HG02763 (cell line): Measurements from ENCODE around the gene EGFR.

Experiments
- ATAC-seq: cut with Tn5 transposase; IDR thresholded peaks from one replicate; pipeline ENCODE4 v1.9.1; 2021; ENCODE audit warnings: mild to moderate bottlenecking, moderate library complexity; ENCODE audit not compliant: unreplicated experiment

EGFR gene

DNA sequence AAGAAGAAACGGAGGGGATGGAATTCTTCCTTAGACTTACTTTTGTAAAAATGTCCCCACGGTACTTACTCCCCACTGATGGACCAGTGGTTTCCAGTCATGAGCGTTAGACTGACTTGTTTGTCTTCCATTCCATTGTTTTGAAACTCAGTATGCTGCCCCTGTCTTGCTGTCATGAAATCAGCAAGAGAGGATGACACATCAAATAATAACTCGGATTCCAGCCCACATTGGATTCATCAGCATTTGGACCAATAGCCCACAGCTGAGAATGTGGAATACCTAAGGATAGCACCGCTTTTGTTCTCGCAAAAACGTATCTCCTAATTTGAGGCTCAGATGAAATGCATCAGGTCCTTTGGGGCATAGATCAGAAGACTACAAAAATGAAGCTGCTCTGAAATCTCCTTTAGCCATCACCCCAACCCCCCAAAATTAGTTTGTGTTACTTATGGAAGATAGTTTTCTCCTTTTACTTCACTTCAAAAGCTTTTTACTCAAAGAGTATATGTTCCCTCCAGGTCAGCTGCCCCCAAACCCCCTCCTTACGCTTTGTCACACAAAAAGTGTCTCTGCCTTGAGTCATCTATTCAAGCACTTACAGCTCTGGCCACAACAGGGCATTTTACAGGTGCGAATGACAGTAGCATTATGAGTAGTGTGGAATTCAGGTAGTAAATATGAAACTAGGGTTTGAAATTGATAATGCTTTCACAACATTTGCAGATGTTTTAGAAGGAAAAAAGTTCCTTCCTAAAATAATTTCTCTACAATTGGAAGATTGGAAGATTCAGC lies 187.6 kb downstream of the EGFR start:
- ATAC-seq = no peak

GRCh38 chr7:55207436-55208125 lies 188.8 kb downstream of the EGFR start:
- no peak for ATAC-seq

DNA sequence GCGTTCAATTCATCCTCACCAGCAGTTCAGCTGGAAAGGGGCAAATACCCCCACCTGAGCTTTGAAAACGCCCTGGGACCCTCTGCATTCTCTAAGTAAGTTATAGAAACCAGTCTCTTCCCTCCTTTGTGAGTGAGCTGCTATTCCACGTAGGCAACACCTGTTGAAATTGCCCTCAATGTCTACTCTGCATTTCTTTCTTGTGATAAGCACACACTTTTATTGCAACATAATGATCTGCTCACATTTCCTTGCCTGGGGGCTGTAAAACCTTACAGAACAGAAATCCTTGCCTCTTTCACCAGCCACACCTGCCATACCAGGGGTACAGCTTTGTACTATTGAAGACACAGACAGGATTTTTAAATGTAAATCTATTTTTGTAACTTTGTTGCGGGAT lies 190.5 kb downstream of the EGFR start:
- no peak for ATAC-seq

DNA sequence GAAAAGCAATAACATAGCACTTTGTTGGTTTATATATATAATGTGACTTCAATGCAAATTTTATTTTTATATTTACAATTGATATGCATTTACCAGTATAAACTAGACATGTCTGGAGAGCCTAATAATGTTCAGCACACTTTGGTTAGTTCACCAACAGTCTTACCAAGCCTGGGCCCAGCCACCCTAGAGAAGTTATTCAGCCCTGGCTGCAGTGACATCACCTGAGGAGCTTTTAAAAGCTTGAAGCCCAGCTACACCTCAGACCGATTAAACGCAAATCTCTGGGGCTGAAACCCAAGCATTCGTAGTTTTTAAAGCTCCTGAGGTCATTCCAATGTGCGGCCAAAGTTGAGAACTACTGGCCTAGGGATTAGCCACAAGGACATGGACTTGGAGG lies 191.4 kb downstream of the EGFR start:
- ATAC-seq = no peak

DNA sequence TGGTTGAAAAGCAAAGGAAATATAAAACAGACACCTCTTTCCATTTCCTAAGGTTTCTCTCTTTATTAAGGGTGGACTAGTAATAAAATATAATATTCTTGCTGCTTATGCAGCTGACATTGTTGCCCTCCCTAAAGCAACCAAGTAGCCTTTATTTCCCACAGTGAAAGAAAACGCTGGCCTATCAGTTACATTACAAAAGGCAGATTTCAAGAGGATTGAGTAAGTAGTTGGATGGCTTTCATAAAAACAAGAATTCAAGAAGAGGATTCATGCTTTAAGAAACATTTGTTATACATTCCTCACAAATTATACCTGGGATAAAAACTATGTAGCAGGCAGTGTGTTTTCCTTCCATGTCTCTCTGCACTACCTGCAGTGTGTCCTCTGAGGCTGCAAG lies 191.9 kb downstream of the EGFR start:
- no peak for ATAC-seq

- ATAC-seq = no peak
Observed at GRCh38 chr7:55211726-55212125, 192.9 kb downstream of the EGFR start.

DNA sequence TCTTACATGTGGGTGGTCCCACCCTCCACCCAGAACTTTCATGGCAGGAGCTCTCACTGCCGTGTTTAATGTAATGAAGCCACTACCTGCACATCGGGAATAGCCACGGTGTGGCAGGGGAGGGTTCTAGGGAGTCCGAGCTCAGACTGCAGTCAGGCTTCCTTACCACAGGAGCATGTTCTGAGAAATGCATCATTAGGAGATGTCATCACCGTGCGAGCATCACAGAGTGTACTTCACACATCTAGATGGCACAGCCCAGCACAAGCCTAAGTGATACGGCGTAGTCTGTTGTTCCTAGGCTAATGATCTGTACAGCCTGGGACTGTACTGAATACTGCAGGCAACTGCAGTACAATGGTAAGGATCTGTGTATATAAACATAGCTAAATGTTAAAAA lies 193.4 kb downstream of the EGFR start:
- no peak for ATAC-seq

DNA sequence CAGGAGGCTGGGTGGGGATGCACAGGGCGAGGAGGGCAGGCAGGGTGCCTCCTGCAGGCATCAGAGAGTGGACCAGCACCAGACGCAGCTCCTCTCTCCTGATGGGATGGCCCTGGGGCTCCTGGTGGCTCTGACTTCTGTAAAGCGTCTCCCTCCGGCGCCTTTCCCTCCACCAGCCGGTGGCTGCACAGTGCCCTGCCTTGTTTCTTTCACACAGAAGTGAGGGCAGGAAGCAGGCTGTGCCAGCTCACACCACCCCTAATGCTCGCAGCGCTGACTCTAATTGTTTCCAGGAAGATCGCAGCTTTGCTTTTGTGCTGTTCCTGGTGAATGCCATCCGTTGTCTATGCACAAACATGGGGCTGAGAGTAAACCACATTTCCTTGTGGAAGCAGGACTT lies 194.0 kb downstream of the EGFR start:
- no peak for ATAC-seq

- ATAC-seq = no peak
Observed at GRCh38 chr7:55214707-55215106, 195.9 kb downstream of the EGFR start.

DNA sequence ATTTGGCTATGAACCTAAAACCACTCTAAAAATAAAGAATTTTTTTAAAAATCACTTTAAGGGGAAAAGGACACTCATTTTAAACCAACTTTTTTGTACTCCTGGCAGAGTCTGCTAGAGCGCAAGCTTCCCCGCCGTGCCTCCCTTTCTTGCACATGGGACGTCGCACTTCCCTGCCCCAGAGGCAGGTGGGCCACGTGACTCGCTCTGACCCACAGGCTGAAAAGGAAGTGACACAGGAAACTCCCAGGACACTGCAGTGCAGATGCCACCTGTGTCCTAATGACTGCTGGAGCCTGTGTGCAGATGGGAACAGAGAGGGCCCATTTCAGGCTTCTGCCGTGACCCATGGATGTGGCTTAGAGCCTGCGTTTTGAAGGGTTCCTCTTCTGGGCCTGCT lies 204.2 kb downstream of the EGFR start:
- ATAC-seq = no peak

GRCh38 chr7:55224111-55224510 lies 205.3 kb downstream of the EGFR start:
- ATAC-seq = no peak

DNA sequence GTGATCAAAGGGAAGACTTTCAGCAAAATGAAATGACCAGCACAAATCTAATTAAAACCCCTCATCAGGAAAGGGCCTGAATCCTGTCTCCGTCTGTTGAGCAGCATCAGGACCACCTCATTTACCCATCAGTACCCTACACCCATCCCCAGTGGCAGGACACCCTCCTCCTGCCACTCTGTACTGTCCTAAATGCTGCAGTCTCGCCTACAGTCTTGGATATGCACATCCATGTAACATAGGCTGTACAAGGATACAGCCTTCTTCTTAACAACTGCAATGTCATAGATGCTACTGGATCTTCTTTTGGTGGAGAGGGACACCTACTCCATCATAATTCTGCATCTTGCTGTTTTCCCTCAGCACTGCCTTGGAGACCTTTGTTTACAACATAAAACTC lies 206.0 kb downstream of the EGFR start:
- no peak for ATAC-seq

DNA sequence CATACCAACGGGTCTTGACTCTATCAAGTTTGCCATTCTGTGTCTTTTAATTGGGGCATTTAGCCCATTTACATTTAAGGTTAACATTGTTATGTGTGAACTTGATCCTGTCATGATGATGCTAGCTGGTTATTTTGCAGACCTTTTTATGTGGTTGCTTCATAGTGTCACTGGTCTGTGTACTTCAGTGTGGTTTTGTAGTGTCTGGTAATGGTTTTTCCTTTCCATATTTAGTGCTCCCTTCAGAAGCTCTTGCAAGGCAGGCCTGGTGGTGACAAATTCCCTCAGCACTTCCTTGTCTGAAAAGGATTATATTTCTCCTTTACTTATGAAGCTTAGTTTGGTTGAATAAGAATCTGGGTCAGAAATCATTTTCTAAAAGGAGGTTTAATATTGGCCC lies 211.2 kb downstream of the EGFR start:
- no peak for ATAC-seq

- ATAC-seq = no peak
Observed at GRCh38 chr7:55231736-55232280, 213.0 kb downstream of the EGFR start.

DNA sequence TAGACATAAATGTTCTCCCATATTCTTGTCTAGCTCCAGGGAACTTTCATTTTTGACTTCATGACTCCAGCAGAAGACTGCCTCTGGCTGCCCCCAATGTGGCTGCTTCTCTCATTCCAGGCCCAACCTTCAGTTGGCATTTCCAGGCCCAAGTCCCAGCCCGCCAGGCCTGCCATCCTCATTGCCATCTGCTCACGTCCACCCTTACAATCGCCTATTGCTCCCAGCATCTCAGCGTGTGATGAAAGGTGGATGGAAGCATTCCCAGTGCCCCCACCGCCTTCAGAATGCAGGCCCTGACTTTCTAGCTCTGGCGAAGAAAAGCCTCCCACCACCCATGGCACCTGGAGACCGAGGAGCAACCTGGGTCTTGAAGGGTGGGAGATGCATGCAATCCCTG lies 214.2 kb downstream of the EGFR start:
- ATAC-seq = no peak

- no peak for ATAC-seq
Observed at GRCh38 chr7:55234408-55234807, 215.6 kb downstream of the EGFR start.

DNA sequence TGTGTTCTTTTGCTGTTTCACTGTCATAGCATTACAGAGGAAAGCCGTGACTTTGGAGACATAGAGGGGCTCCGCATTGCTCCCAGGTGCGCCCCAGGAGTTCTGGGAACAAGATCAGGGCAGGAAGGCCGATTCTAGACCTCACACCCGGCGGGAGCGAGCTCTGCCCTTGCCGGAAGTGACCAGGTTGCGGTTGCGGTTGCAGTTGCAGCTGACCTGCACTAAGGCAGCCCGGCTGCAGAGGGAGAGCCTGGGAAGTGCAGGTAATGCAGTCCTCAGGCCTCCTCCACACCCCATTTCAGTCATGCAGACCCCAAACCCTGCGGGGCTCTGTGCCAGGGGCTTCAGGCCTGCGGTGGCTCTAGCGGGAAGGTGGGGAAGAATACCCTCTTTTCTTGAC lies 216.3 kb downstream of the EGFR start:
- no peak for ATAC-seq

DNA sequence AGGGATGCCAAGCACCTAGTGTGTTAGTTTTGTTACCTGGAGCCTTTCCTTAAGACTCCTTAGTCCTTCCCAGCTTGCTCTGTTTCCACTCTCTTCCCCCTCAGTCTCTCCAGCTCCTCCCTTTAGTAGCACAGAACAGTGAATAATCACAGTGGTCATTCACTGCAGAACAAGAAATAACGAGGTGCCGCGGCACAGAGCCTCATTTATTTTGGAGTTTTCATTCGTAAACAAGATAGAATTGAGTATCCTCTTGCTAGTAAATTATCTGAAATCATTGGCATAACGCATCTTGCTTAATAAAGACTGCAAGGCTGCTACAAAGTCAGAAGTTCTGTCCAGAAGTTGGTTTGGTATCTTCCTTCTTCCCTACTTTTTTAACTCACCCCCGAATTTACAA lies 217.0 kb downstream of the EGFR start:
- ATAC-seq = no peak

GRCh38 chr7:55236476-55236875 lies 217.7 kb downstream of the EGFR start:
- ATAC-seq = no peak

DNA sequence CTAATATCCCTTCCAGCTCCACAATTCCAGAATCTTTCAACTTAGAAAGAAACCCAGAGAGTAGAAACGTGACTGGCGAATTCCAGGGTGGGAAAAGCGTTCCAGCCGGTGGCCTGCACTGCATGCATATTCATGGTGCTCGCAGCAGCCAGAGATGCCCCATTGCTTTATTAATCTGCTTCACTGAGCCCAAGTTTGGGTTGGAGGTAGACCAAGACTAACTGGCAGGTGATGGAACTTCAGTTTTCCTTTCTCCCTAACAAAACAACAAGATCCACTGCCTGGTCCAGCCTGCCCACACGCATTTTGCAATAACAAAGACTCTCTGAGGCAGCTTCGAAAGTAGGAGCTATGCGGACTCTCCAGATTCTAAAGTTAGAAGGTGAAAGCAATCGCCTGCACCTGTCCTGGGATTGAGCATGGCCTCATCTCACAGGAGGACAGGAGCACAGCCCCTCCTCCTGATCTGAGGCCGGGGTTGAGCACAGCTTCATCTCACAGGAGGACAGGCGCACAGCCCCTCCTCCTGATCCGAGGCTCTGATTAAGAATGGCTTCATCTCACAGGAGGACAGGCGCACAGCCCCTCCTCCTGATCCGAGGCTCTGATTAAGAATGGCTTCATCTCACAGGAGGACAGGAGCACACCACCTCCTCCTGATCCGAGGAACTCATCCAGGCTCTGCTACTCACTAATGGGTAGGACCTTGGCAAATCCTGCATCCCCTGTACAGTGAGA lies 218.5 kb downstream of the EGFR start:
- no peak for ATAC-seq

DNA sequence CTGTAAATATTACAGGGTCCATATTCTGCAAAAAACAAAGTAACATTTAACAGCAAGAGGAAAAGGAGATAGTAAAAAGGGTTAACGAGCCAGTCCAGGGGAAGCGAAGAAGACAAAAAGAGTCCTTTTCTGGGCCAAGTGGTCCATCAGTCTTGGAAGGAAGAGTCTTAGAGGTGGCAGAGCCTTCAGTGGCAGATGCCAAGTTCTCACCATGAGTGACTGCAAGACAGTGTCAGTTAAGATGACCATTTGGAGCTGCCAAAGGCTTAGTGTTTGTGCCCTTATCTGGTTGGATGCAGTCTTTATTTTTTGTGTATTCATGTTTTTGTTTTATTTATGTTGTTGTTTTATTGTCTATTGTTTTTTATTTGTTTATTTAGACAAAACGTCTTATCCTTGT lies 220.6 kb downstream of the EGFR start:
- no peak for ATAC-seq
